Activated CD8-positive, alpha-beta memory T cell treated with anti-CD3 and anti-CD28 coated beads, Interleukin-2, amount 10 ng/mL, durations not matched to agents 7 days and 5 days (primary cell): ENCODE data around the gene DGLUCY. TPM values are rescaled to one million over a fixed set of nuclear protein-coding genes. Genes with fewer than 3 reads are reported as not detected.

Experiments
- ATAC-seq: fragments of 150-1000 bp; cut with Tn5 transposase; one replicate; pipeline ENCODE4 v1.10.0; 2021; ENCODE audit warnings: moderate library complexity
- CTCF ChIA-PET: fragments of 350-600 bp; sonication (Branson Sonifier 250); formaldehyde crosslinking; loops from one replicate; lab custom pipeline; 2021; ENCODE audit warnings: antibody characterized with exemption; lab: Charles Lee
- DNase-seq: peaks from one replicate; pipeline ENCODE4 v3.0.0-alpha.2; 2020
- H3K27ac Mint-ChIP-seq: one replicate; pipeline ENCODE4 v1.8.0; 2021; ENCODE audit warnings: mild to moderate bottlenecking, mixed read lengths
- H3K27me3 Mint-ChIP-seq: one replicate; pipeline ENCODE4 v1.8.0; 2021; ENCODE audit warnings: mixed read lengths
- H3K36me3 Mint-ChIP-seq: one replicate; pipeline ENCODE4 v1.8.0; 2021; ENCODE audit warnings: mild to moderate bottlenecking, mixed read lengths
- H3K4me1 Mint-ChIP-seq: one replicate; pipeline ENCODE4 v1.8.0; 2021; ENCODE audit warnings: mixed read lengths
- H3K4me3 Mint-ChIP-seq: one replicate; pipeline ENCODE4 v1.8.0; 2021; ENCODE audit warnings: mild to moderate bottlenecking, moderate library complexity, mixed read lengths
- H3K9me3 Mint-ChIP-seq: one replicate; pipeline ENCODE4 v1.8.0; 2022; ENCODE audit warnings: low read depth, mixed read lengths
- total RNA-seq, 2 experiments: library from RNA; stranded (reverse); gene quantifications; one replicate each; pipeline ENCODE4 v1.2.3, GENCODE V29; 2021

Gene DGLUCY
- total RNA-seq, 2 experiments from 2014 or later, result 113 to 176 TPM

GRCh38 chr14:91127401-91127801 lies 13.5 kb downstream of the DGLUCY start:
- ATAC-seq (peak; percentile 20), DNase-seq (no peak)
- peaks cover 84% of the 10 kb centered on the region for H3K36me3 Mint-ChIP-seq
- peaks cover 38% of the 10 kb centered on the region for H3K4me1 Mint-ChIP-seq
- H3K9me3 Mint-ChIP-seq, result peaks cover 4% of the 10 kb centered on the region
- H3K27me3 Mint-ChIP-seq, result no peaks in the 10 kb centered on the region
- CTCF ChIA-PET, result no interaction called here
- H3K4me3 Mint-ChIP-seq, result no peak overlapping the region
- H3K27ac Mint-ChIP-seq, result peak overlapping the region; percentile 19

- CTCF ChIA-PET, result no interaction called here
- no peak for ATAC-seq
- H3K36me3 Mint-ChIP-seq, result peaks cover 87% of the 10 kb centered on the region
- peaks cover 36% of the 10 kb centered on the region for H3K4me1 Mint-ChIP-seq
- no peaks in the 10 kb centered on the region for H3K27me3 Mint-ChIP-seq
- no peak for DNase-seq
- H3K27ac Mint-ChIP-seq, result no peak overlapping the region
- peaks cover 4% of the 10 kb centered on the region for H3K9me3 Mint-ChIP-seq
- no peak overlapping the region for H3K4me3 Mint-ChIP-seq
These were observed 14.1 kb downstream of the DGLUCY start for GRCh38 chr14:91127924-91128323.

DNA sequence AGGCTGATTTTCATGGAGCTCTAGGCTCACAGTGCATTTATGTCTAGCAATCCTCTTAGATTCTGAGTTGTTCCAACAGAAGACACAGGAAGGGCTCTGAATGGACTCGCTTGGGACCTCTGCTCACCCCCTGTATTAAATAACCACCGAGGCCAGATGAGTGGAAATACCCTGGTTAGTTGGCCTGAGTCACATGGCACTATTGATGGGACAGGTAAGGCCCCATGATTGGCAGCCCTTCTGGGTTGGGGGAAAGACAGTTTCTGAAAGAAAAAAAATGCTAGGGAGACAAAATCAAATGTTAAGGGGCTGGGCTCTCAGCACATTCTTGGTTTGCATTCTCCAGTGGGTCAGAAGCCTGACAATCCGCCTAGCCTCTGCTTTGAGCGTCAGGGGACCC lies 14.8 kb downstream of the DGLUCY start:
- no peaks in the 10 kb centered on the region for H3K27me3 Mint-ChIP-seq
- peaks cover 30% of the 10 kb centered on the region for H3K4me1 Mint-ChIP-seq
- no peak overlapping the region for H3K4me3 Mint-ChIP-seq
- ATAC-seq, result no peak
- peaks cover 85% of the 10 kb centered on the region for H3K36me3 Mint-ChIP-seq
- H3K9me3 Mint-ChIP-seq, result peaks cover 4% of the 10 kb centered on the region
- H3K27ac Mint-ChIP-seq, result peak overlapping the region; percentile 75
- no peak for DNase-seq
- CTCF ChIA-PET, result interaction anchor here (2.2 kb wide), 1 partner anchor 11 kb away, joined by 7 read pairs; no protein-coding TSS in a partner anchor

- peaks cover 86% of the 10 kb centered on the region for H3K36me3 Mint-ChIP-seq
- no peak overlapping the region for H3K4me3 Mint-ChIP-seq
- H3K27me3 Mint-ChIP-seq, result no peaks in the 10 kb centered on the region
- DNase-seq (no peak), ATAC-seq (peak; percentile 16)
- H3K27ac Mint-ChIP-seq, result peak overlapping the region; percentile 38
- H3K4me1 Mint-ChIP-seq, result peaks cover 28% of the 10 kb centered on the region
- peaks cover 4% of the 10 kb centered on the region for H3K9me3 Mint-ChIP-seq
- CTCF ChIA-PET, result interaction anchor here (2.2 kb wide), 1 partner anchor 10 kb away, joined by 7 read pairs; no protein-coding TSS in a partner anchor
These were observed 15.4 kb downstream of the DGLUCY start for GRCh38 chr14:91129261-91129660.

DNA sequence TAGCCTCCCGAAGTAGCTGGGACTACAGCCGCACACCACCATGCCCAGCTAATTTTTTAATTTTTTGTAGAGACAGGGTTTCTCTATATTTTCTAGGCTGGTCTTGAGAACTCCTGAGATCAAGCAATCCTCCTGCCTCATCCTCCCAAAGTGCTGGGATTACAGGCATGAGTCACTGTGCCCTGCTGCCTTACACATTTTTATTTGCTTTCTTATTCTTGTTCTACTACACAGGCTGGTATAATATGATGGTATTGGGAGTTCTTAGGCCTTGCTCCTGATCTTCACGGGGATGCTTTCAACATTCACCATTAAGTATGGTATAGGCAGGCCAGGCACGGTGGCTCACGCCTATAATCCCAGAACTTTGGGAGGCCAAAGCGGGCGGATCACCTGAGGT lies 21.2 kb downstream of the DGLUCY start:
- H3K27me3 Mint-ChIP-seq, result no peaks in the 10 kb centered on the region
- peaks cover 24% of the 10 kb centered on the region for H3K4me1 Mint-ChIP-seq

GRCh38 chr14:91138511-91139359 lies 24.9 kb downstream of the DGLUCY start:
- peaks cover 54% of the 10 kb centered on the region for H3K36me3 Mint-ChIP-seq
- peaks cover 57% of the 10 kb centered on the region for H3K4me1 Mint-ChIP-seq
- ATAC-seq (peak; percentile 48), DNase-seq (peak; percentile 71)
- H3K4me3 Mint-ChIP-seq, result no peak overlapping the region
- peak overlapping the region; percentile 79 for H3K27ac Mint-ChIP-seq
- CTCF ChIA-PET, result interaction anchor here (0.7 to 3.0 kb wide), 17 partner anchors 8 to 235 kb away, joined by 3 to 9 read pairs (median 4); partner anchors contain the start of genes DGLUCY and RPS6KA5
- H3K27me3 Mint-ChIP-seq, result no peaks in the 10 kb centered on the region
- H3K9me3 Mint-ChIP-seq, result no peaks in the 10 kb centered on the region

More for the DNA sequence above, 21.2 kb downstream of the DGLUCY start:
- Mint-ChIP-seq H3K36me3 (peaks cover 59% of the 10 kb centered on the region), H3K9me3 (no peaks in the 10 kb centered on the region), H3K27ac (no peak overlapping the region), H3K4me3 (no peak overlapping the region)
- CTCF ChIA-PET, result interaction anchor here (1.8 kb wide), 1 partner anchor 232 kb away, joined by 4 read pairs; no protein-coding TSS in a partner anchor
- no peak for ATAC-seq
- no peak for DNase-seq

GRCh38 chr14:91139776-91140175 lies 25.9 kb downstream of the DGLUCY start:
- CTCF ChIA-PET, result interaction anchor here (0.9 to 3.0 kb wide), 7 partner anchors 10 to 238 kb away, joined by 3 to 9 read pairs (median 4); no protein-coding TSS in a partner anchor
- no peak for DNase-seq
- H3K9me3 Mint-ChIP-seq, result no peaks in the 10 kb centered on the region
- no peak overlapping the region for H3K4me3 Mint-ChIP-seq
- no peaks in the 10 kb centered on the region for H3K27me3 Mint-ChIP-seq
- H3K36me3 Mint-ChIP-seq, result peaks cover 56% of the 10 kb centered on the region
- peak overlapping the region; percentile 79 for H3K27ac Mint-ChIP-seq
- ATAC-seq, result no peak
- peaks cover 67% of the 10 kb centered on the region for H3K4me1 Mint-ChIP-seq

DNA sequence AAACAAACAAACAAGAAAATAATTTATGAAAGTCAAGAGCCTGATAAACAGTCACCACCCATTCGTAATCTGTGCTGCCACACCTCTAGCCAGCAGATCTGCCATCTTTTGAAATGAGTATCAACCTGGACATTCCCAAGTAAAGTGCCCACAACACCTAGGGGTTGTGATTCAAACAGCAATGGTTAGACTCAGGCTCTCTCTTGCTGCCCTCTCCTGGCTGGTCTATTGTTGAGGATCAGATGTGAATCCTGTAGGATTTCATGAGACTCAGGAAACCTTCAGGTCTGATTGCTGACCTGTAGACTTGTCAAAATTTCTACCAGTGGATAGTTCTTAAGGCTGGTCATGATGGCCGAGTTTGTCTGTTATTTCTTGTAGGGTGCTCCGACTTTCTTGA lies 26.8 kb downstream of the DGLUCY start:
- Mint-ChIP-seq H3K27me3 (no peaks in the 10 kb centered on the region), H3K4me1 (peaks cover 76% of the 10 kb centered on the region), H3K4me3 (no peak overlapping the region), H3K9me3 (no peaks in the 10 kb centered on the region), H3K36me3 (peaks cover 60% of the 10 kb centered on the region), H3K27ac (peak overlapping the region; percentile 79)
- CTCF ChIA-PET, result interaction anchor here (1.6 to 3.0 kb wide), 3 partner anchors 105 to 239 kb away, joined by 4 to 9 read pairs (median 8); no protein-coding TSS in a partner anchor
- ATAC-seq, result no peak
- no peak for DNase-seq

DNA sequence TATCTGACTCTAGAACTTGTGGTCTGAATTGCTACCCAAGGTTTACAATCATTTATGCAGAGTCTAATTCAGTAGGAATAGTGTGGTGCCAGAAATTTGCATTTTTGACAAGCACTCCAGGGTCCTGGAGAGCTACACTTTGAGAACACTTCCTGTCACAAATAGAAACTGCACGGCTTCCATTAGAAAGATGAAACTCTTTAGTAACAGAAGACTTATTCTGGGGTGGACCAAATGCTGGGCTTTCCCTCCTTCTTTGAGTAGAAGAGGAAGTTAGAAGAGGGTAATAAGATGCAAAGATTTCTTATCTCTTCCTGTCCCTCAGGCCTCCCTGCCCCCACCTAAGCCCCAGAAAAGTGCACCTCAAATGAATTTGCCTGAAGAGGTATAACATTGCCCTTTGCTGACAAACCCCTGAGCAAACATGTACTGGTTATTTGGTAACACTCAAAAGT lies 28.4 kb downstream of the DGLUCY start:
- peak; percentile 67 for ATAC-seq
- H3K27me3 Mint-ChIP-seq, result no peaks in the 10 kb centered on the region
- CTCF ChIA-PET, result interaction anchor here (0.6 to 2.5 kb wide), 10 partner anchors 16 to 280 kb away, joined by 3 to 8 read pairs (median 3); no protein-coding TSS in a partner anchor
- H3K27ac Mint-ChIP-seq, result peak overlapping the region; percentile 89
- peak; percentile 60 for DNase-seq
- peaks cover 86% of the 10 kb centered on the region for H3K4me1 Mint-ChIP-seq
- peak overlapping the region; percentile 13 for H3K4me3 Mint-ChIP-seq
- H3K9me3 Mint-ChIP-seq, result no peaks in the 10 kb centered on the region
- H3K36me3 Mint-ChIP-seq, result peaks cover 64% of the 10 kb centered on the region

DNA sequence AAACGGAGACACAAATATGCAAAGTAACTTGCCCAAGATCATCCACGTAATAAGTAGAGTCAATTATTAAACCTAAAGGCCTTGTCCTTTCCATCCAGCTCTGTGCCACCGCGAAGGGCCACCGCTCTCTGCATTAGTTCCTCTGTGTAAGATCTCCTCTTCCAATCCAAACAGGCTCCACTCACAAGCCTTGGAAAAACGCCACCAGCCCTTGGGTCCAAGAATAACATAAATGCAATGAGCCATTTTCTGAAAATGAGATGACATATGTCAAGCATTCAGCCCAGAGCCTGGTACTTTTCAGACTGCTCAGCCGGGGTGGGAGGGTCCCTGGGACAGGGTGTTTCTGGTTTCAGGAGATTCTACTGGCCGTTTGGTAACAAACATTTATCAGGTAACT lies 30.0 kb downstream of the DGLUCY start:
- Mint-ChIP-seq H3K27ac (peak overlapping the region; percentile 38), H3K27me3 (no peaks in the 10 kb centered on the region), H3K36me3 (peaks cover 64% of the 10 kb centered on the region), H3K4me1 (peaks cover 75% of the 10 kb centered on the region), H3K4me3 (no peak overlapping the region), H3K9me3 (no peaks in the 10 kb centered on the region)
- no peak for DNase-seq
- CTCF ChIA-PET, result no interaction called here
- ATAC-seq, result no peak

GRCh38 chr14:91144425-91145145 lies 30.7 kb downstream of the DGLUCY start:
- Mint-ChIP-seq H3K4me3 (no peak overlapping the region), H3K27me3 (no peaks in the 10 kb centered on the region), H3K27ac (peak overlapping the region; percentile 35), H3K9me3 (no peaks in the 10 kb centered on the region), H3K36me3 (peaks cover 68% of the 10 kb centered on the region), H3K4me1 (peaks cover 71% of the 10 kb centered on the region)
- CTCF ChIA-PET, result no interaction called here
- ATAC-seq, result no peak
- DNase-seq, result no peak

- ATAC-seq, result no peak
- CTCF ChIA-PET, result no interaction called here
- Mint-ChIP-seq H3K9me3 (no peaks in the 10 kb centered on the region), H3K4me1 (peaks cover 62% of the 10 kb centered on the region), H3K27ac (peak overlapping the region; percentile 59), H3K27me3 (no peaks in the 10 kb centered on the region), H3K36me3 (peaks cover 66% of the 10 kb centered on the region), H3K4me3 (no peak overlapping the region)
- peak; percentile 43 for DNase-seq
These were observed 31.7 kb downstream of the DGLUCY start for GRCh38 chr14:91145391-91146160.
